GM12878 (cell line): ENCODE measurements around the gene CCDC88A. TPM values are rescaled to one million over a fixed set of nuclear protein-coding genes. Genes with fewer than 3 reads are reported as not detected.

Source experiments
- ATAC-seq: fragments of 200-7000 bp; cut with Tn5 transposase; 3 replicates; pipeline ENCODE4 v1.9.1; 2020; ENCODE audit warnings: mild to moderate bottlenecking, moderate library complexity
- BruUV-seq: library from RNA; stranded (reverse); fragments of 400-500 nt; replicated peaks from 2 replicates; lab custom pipeline; 2021; lab: Mats Ljungman, UMichigan
- CTCF ChIA-PET: fragments of 300-600 bp; sonication (Branson Sonifier 250); formaldehyde crosslinking; extraction: SDS; loops from one replicate; lab custom pipeline; 2021; ENCODE audit warnings: inconsistent platforms; lab: Yijun Ruan, JAX
- POLR2A ChIA-PET: fragments of 350-600 bp; formaldehyde crosslinking; extraction: SDS; loops from one replicate; lab custom pipeline; 2021; ENCODE audit warnings: inconsistent platforms; lab: Charles Lee
- RAD21 ChIA-PET: fragments of 300-600 bp; sonication (Branson Sonifier 250); formaldehyde crosslinking; loops from one replicate; lab custom pipeline; 2023; ENCODE audit warnings: antibody characterized with exemption; ENCODE audit not compliant: unreplicated experiment; lab: Charles Lee
- SMC1A ChIA-PET: fragments of 300-600 bp; sonication (Branson Sonifier 250); formaldehyde crosslinking; loops from one replicate; lab custom pipeline; 2023; ENCODE audit not compliant: unreplicated experiment, uncharacterized antibody; lab: Charles Lee
- DNase-seq: peaks from one replicate; pipeline ENCODE4 v3.0.0-alpha.2; 2011; ENCODE audit warnings: low read depth, low spot score
- FAIRE-seq: peaks from 3 replicates; lab custom pipeline; 2011; peaks lifted over from hg19 to GRCh38; lab: Jason Lieb, UNC
- H2AFZ ChIP-seq: 2 replicates; pipeline ENCODE4 v1.6.0; 2011; ENCODE audit warnings: low read depth, low read length, control low read depth; ENCODE audit not compliant: control insufficient read depth
- H3K27ac ChIP-seq: 2 replicates; pipeline ENCODE4 v1.5.1; 2011; ENCODE audit warnings: control low read depth; ENCODE audit not compliant: control insufficient read depth, insufficient read depth
- H3K27me3 ChIP-seq, 2 experiments: replicated peaks in 1 of 2; 2 replicates each; pipeline versions ENCODE4 v1.6.0 to v1.6.1; 2011; ENCODE audit warnings: low read length in 1 of 2; ENCODE audit not compliant: control insufficient read depth in 2 of 2, insufficient read depth in 2 of 2
- H3K36me3 ChIP-seq, 2 experiments: 2 replicates each; pipeline ENCODE4 v1.5.1; 2011; ENCODE audit warnings: low read length in 1 of 2; ENCODE audit not compliant: control insufficient read depth in 2 of 2, insufficient read depth in 2 of 2
- H3K4me1 ChIP-seq: 2 replicates; pipeline ENCODE4 v1.6.1; 2011; ENCODE audit warnings: mild to moderate bottlenecking, low read length, moderate library complexity, mixed read lengths; ENCODE audit not compliant: control insufficient read depth, insufficient read depth
- H3K4me2 ChIP-seq: 2 replicates; pipeline ENCODE4 v1.6.0; 2011; ENCODE audit warnings: control low read depth; ENCODE audit not compliant: control insufficient read depth, insufficient read depth
- H3K4me3 ChIP-seq: fragments of 200-600 bp; sonication (generic); 2 replicates; pipeline ENCODE4 v1.5.1; 2016
- H3K79me2 ChIP-seq: 2 replicates; pipeline ENCODE4 v1.6.0; 2011; ENCODE audit warnings: low read length; ENCODE audit not compliant: control insufficient read depth, insufficient read depth
- H3K9ac ChIP-seq: 2 replicates; pipeline ENCODE4 v1.8.0; 2011; ENCODE audit warnings: low read length, control low read depth, mixed read lengths; ENCODE audit not compliant: control insufficient read depth, insufficient read depth
- H3K9me3 ChIP-seq: replicated peaks from 3 replicates; pipeline ENCODE4 v1.5.1; 2011; ENCODE audit warnings: mild to moderate bottlenecking, low read length; ENCODE audit not compliant: control insufficient read depth, insufficient read depth
- H4K20me1 ChIP-seq: 2 replicates; pipeline ENCODE4 v1.6.0; 2011; ENCODE audit not compliant: control insufficient read depth, insufficient read depth
- CBX3 ChIP-seq: fragments of 200-600 bp; sonication (generic); IDR thresholded peaks from 2 replicates; pipeline ENCODE4 v1.6.1; 2016; ENCODE audit warnings: low read depth, borderline replicate concordance
- ELK1 ChIP-seq: IDR thresholded peaks from 2 replicates; pipeline ENCODE4 v1.6.1; 2012; ENCODE audit warnings: low read depth, low read length, improper control_type of control experiment
- FOXK2 ChIP-seq: fragments of 450-650 bp; IDR thresholded peaks from 2 replicates; pipeline ENCODE4 v1.6.1; 2017; ENCODE audit warnings: mild to moderate bottlenecking, moderate library complexity
- FOXM1 ChIP-seq: IDR thresholded peaks from 2 replicates; pipeline ENCODE4 v1.6.1; 2012; ENCODE audit warnings: low read depth, mild to moderate bottlenecking, inconsistent platforms, low read length, moderate library complexity
- GATAD2B ChIP-seq: fragments of 450-650 bp; conservative IDR thresholded peaks from 2 replicates; pipeline ENCODE4 v1.6.1; 2017; ENCODE audit warnings: low read depth, mild to moderate bottlenecking, moderate library complexity
- IKZF2 ChIP-seq, 2 experiments: fragments of 450-650 bp; IDR thresholded peaks; 2 replicates each; pipeline ENCODE4 v1.6.1; 2017; ENCODE audit warnings: mild to moderate bottlenecking in 2 of 2, moderate library complexity in 2 of 2
- KDM1A ChIP-seq: fragments of 200-600 bp; sonication (generic); IDR thresholded peaks from 2 replicates; pipeline ENCODE4 v1.6.1; 2016; ENCODE audit warnings: borderline replicate concordance
- RCOR1 ChIP-seq: conservative IDR thresholded peaks from 2 replicates; pipeline ENCODE4 v1.6.1; 2012; ENCODE audit warnings: low read depth, low read length, improper control_type of control experiment
- REST ChIP-seq: IDR thresholded peaks from 2 replicates; pipeline ENCODE4 v1.6.1; 2012; ENCODE audit warnings: mild to moderate bottlenecking, low read depth, low read length
- TCF3 ChIP-seq: IDR thresholded peaks from 2 replicates; pipeline ENCODE4 v1.6.1; 2012; ENCODE audit warnings: low read depth, mild to moderate bottlenecking, low read length, borderline replicate concordance; ENCODE audit not compliant: insufficient read depth
- ZNF24 ChIP-seq: fragments of 450-650 bp; IDR thresholded peaks from 2 replicates; pipeline ENCODE4 v1.6.1; 2017; ENCODE audit warnings: antibody characterized with exemption, mild to moderate bottlenecking
- ZNF274 ChIP-seq: IDR thresholded peaks from one replicate; pipeline ENCODE4 v1.8.0; 2011; ENCODE audit not compliant: insufficient read length, insufficient read depth
- WGBS: methylation state at CpG from one replicate; pipeline ENCODE4 v1.1.6; 2016; ENCODE audit warnings: low lambda C conversion rate; ENCODE audit not compliant: insufficient replicate concordance, insufficient coverage; ENCODE audit errors: missing lambda C conversion rate; 5-methylcytosine and 5-hydroxymethylcytosine counted together
- in situ Hi-C: fragments of 300-500 bp; cut with MboI; formaldehyde crosslinking; loops from 9 replicates; pipeline ENCODE4 v1.14.3; 2018; ENCODE audit warnings: mixed read lengths
- intact Hi-C: fragments of 100-400 bp; cut with micrococcal nuclease; formaldehyde crosslinking; loops from one replicate; pipeline ENCODE4 v1.14.2; 2022; ENCODE audit not compliant: unreplicated experiment
- polyA plus RNA-seq, 11 experiments: library from polyadenylated mRNA; depleted of rRNA in 4 of 11; unstranded in 6 of 11; stranded (reverse) in 5 of 11; fragments of >200 nt; fragmentation: Nextera tagmentation in 4 of 11; fragmentation: Illumina TruSeq in 1 of 11; extraction: Ambion mirVana in 4 of 11; extraction: Trizol in 1 of 11; gene quantifications; 1 replicate in 1 of 11; 2 replicates in 10 of 11; pipeline versions ENCODE4 v1.2.1 to v1.2.3, GENCODE V29; 2011 to 2016; ENCODE audit warnings: inconsistent platforms in 2 of 11, missing spikeins in 2 of 11, low read depth in 1 of 11
- total RNA-seq, 4 experiments: library from RNA; depleted of rRNA in 3 of 4; stranded (reverse); fragments of >200 nt in 3 of 4; fragmentation: Illumina TruSeq in 1 of 4; extraction: Trizol in 1 of 4; gene quantifications; 2 replicates each; pipeline versions ENCODE4 v1.2.1 to v1.2.3, GENCODE V29; 2013 to 2021
- TF ChIP-seq, protein P1 (sequence below): IDR thresholded peaks from 2 replicates; pipeline ENCODE4 v1.6.1; 2011; ENCODE audit warnings: mild to moderate bottlenecking, low read depth, low read length, moderate library complexity; ENCODE audit not compliant: insufficient replicate concordance
- TF ChIP-seq, protein P2 (sequence below): IDR thresholded peaks from 2 replicates; pipeline ENCODE4 v1.6.1; 2011; ENCODE audit warnings: borderline replicate concordance, low read depth, mild to moderate bottlenecking, moderate library complexity, low read length; ENCODE audit not compliant: insufficient read depth, poor library complexity, severe bottlenecking
- TF ChIP-seq, protein P3 (sequence below): fragments of 450-650 bp; IDR thresholded peaks from 2 replicates; pipeline ENCODE4 v1.6.1; 2016; ENCODE audit warnings: mild to moderate bottlenecking

Gene CCDC88A
- total and polyA plus RNA-seq, 10 of the 15 experiments (the other 5 are each of a cell fraction or from before 2014, with no cell fraction given) = 1.8 to 71.6 (median 45.9) TPM

- FAIRE-seq (no peak), DNase-seq (no peak), ATAC-seq (no peak)
- H3K79me2 ChIP-seq = no peaks in the 10 kb centered on the region
- no peaks in the 10 kb centered on the region for H4K20me1 ChIP-seq
- ChIA-PET SMC1A (no interaction called here), CTCF (no interaction called here), POLR2A (no interaction called here), RAD21 (no interaction called here)
- no peak overlapping the region for H3K9ac ChIP-seq
- H3K9me3 ChIP-seq = no peaks in the 10 kb centered on the region
- no peaks in the 10 kb centered on the region for H3K4me1 ChIP-seq
- H3K36me3 ChIP-seq = no peaks in the 10 kb centered on the region
- no peak overlapping the region for H3K27ac ChIP-seq
- in situ Hi-C loops = no loop called here
- intact Hi-C loops = no loop called here
- WGBS = 41% methylated on average over 2 of the region's 2 CpGs
- H3K4me2 ChIP-seq = no peak overlapping the region
- no peak overlapping the region for H2AFZ ChIP-seq
- no peak overlapping the region for H3K4me3 ChIP-seq
- BruUV-seq = no TSS peak
- H3K27me3 ChIP-seq = no peaks in the 10 kb centered on the region
- TF ChIP-seq, protein P1, sequence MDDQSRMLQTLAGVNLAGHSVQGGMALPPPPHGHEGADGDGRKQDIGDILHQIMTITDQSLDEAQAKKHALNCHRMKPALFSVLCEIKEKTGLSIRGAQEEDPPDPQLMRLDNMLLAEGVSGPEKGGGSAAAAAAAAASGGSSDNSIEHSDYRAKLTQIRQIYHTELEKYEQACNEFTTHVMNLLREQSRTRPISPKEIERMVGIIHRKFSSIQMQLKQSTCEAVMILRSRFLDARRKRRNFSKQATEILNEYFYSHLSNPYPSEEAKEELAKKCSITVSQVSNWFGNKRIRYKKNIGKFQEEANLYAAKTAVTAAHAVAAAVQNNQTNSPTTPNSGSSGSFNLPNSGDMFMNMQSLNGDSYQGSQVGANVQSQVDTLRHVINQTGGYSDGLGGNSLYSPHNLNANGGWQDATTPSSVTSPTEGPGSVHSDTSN = no peak
- TF ChIP-seq KDM1A = no peak
- TF ChIP-seq TCF3 = no peak
- TF ChIP-seq CBX3 = no peak
- TF ChIP-seq ELK1 = no peak
- TF ChIP-seq REST = no peak
- TF ChIP-seq FOXM1 = no peak
- TF ChIP-seq FOXK2 = no peak
- TF ChIP-seq, protein P2, sequence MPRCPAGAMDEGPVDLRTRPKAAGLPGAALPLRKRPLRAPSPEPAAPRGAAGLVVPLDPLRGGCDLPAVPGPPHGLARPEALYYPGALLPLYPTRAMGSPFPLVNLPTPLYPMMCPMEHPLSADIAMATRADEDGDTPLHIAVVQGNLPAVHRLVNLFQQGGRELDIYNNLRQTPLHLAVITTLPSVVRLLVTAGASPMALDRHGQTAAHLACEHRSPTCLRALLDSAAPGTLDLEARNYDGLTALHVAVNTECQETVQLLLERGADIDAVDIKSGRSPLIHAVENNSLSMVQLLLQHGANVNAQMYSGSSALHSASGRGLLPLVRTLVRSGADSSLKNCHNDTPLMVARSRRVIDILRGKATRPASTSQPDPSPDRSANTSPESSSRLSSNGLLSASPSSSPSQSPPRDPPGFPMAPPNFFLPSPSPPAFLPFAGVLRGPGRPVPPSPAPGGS = no peak
- TF ChIP-seq IKZF2 (IDR thresholded peaks at IDR 0.05) = no peak
- TF ChIP-seq GATAD2B = no peak
- TF ChIP-seq, protein P3, sequence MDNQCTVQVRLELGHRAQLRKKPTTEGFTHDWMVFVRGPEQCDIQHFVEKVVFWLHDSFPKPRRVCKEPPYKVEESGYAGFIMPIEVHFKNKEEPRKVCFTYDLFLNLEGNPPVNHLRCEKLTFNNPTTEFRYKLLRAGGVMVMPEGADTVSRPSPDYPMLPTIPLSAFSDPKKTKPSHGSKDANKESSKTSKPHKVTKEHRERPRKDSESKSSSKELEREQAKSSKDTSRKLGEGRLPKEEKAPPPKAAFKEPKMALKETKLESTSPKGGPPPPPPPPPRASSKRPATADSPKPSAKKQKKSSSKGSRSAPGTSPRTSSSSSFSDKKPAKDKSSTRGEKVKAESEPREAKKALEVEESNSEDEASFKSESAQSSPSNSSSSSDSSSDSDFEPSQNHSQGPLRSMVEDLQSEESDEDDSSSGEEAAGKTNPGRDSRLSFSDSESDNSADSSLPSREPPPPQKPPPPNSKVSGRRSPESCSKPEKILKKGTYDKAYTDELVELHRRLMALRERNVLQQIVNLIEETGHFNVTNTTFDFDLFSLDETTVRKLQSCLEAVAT = no peak
- no peak for TF ChIP-seq ZNF24
- no peak for TF ChIP-seq RCOR1
- TF ChIP-seq ZNF274 = no peak
Observed at GRCh38 chr2:55451699-55452098, 32.0 kb upstream of the CCDC88A start.
